Head of caudate nucleus (tissue), 42 donors: ENCODE measurements around the gene ACIN1.
"Not testable (repeated sequence)": the region's sequence is repeated elsewhere in the genome, so short reads cannot be mapped to it uniquely, and the experiment has no call there.

Experiments used
- DNase-seq, 42 donors: peaks; one replicate each; pipeline versions ENCODE4 v3.0.0 to v3.0.0-alpha.2; 2020 to 2021; ENCODE audit warnings: mixed read lengths in 7 of 42
- intact Hi-C: fragments of 100-400 bp; cut with DNase I; formaldehyde crosslinking; loops from one replicate; pipeline ENCODE4 v1.15.0; 2022

Gene ACIN1

GRCh38 chr14:23110579-23111365 is 15.8 kb upstream of the ACIN1 start:
- intact Hi-C loops: no loop called here
- peak in 1 of 42 donors; percentile 9 for DNase-seq

- DNase-seq: no peak
- intact Hi-C loops: no loop called here
Observed at GRCh38 chr14:23109769-23110168, 14.8 kb upstream of the ACIN1 start.

GRCh38 chr14:23108169-23108568 is 13.2 kb upstream of the ACIN1 start:
- DNase-seq, intact Hi-C loops: not testable (repeated sequence)

GRCh38 chr14:23107620-23108019 is 12.7 kb upstream of the ACIN1 start:
- DNase-seq, intact Hi-C loops: not testable (repeated sequence)

GRCh38 chr14:23106747-23107045 is 11.8 kb upstream of the ACIN1 start:
- intact Hi-C loops: no loop called here
- DNase-seq: no peak

GRCh38 chr14:23105348-23105824 is 10.4 kb upstream of the ACIN1 start:
- DNase-seq: peak in 1 of 42 donors; percentile 31
- intact Hi-C loops: no loop called here

- intact Hi-C loops: no loop called here
Observed at GRCh38 chr14:23104591-23105347, 9.8 kb upstream of the ACIN1 start, which contains the start of gene CIROP. CIROP (minus strand) TSS chr14:23104989; CDS start chr14:23104920, 69 bp downstream.

GRCh38 chr14:23104070-23104590 is 9.2 kb upstream of the ACIN1 start:
- DNase-seq: peak in 1 of 42 donors; percentile 2
- intact Hi-C loops: no loop called here

More at GRCh38 chr14:23104591-23105347, 9.8 kb upstream of the ACIN1 start, which contains the start of gene CIROP:
- peak in 2 of 42 donors; percentile 4 to 32 for DNase-seq

GRCh38 chr14:23103581-23103980 is 8.6 kb upstream of the ACIN1 start:
- no peak for DNase-seq
- intact Hi-C loops: no loop called here

- intact Hi-C loops: no loop called here
- peak in 14 of 42 donors; percentile 20 to 67 (median 42) for DNase-seq
Observed at GRCh38 chr14:23102801-23103200, 7.9 kb upstream of the ACIN1 start.

GRCh38 chr14:23101986-23102625 is 7.2 kb upstream of the ACIN1 start:
- intact Hi-C loops: no loop called here
- DNase-seq: peak in 2 of 42 donors; percentile 0 to 17

- intact Hi-C loops: no loop called here
Observed at GRCh38 chr14:23101213-23101970, 6.5 kb upstream of the ACIN1 start.

GRCh38 chr14:23099212-23099861 is 4.4 kb upstream of the ACIN1 start:
- intact Hi-C loops: loop anchor here (10.0 kb wide), 1 partner anchor 205 kb away; the partner anchor contains the start of genes BCL2L2 and PPP1R3E
- DNase-seq: peak in 1 of 42 donors; percentile 1

More at GRCh38 chr14:23101213-23101970, 6.5 kb upstream of the ACIN1 start:
- DNase-seq: peak in 1 of 42 donors; percentile 0

- intact Hi-C loops: loop anchor here (10.0 kb wide), 1 partner anchor 207 kb away; the partner anchor contains the start of genes BCL2L2 and PPP1R3E
- no peak for DNase-seq
Observed at GRCh38 chr14:23097786-23098185, 2.9 kb upstream of the ACIN1 start.

GRCh38 chr14:23095196-23096108 is 516 bp upstream of the ACIN1 start, which contains the start of gene C14orf119:
C14orf119 (plus strand) TSS chr14:23095505; CDS start chr14:23097659, 2,154 bp downstream.
- intact Hi-C loops: loop anchor here (10.0 kb wide), 1 partner anchor 209 kb away; the partner anchor contains the start of genes BCL2L2 and PPP1R3E
- DNase-seq: peak; percentile 34 to 100 (median 100)

GRCh38 chr14:23093991-23094665 is 808 bp downstream of the ACIN1 start:
- intact Hi-C loops: loop anchor here (10.0 kb wide), 1 partner anchor 211 kb away; the partner anchor contains the start of genes BCL2L2 and PPP1R3E
- no peak for DNase-seq
